ENCODE measurements around the gene PDE4D. TPM values are rescaled to one million over a fixed set of nuclear protein-coding genes. Genes with fewer than 3 reads are reported as not detected.

Gene PDE4D
- total RNA-seq, 1 donor from 2014 or later = 44.8 TPM

DNA sequence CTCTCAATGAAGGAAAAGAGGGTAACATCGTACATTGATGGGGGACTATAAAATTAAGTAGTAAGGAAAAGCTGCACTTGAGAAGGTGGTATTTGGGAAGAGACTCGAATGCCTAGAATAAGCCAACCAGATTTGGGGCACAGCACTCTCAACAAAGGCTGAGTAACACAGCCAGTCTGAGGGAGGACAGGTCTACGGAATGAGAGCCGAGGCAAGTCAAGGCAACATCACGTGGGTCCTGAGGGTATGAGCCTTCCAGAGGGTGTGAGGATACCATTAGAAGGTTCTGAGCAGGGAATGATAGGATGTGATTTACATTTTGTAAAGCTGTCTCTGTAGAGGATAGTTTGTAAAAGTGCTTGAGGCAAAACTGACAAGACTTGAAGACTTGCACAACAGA, 876.6 kb downstream of the PDE4D start:
- TF ChIP-seq, protein P1, sequence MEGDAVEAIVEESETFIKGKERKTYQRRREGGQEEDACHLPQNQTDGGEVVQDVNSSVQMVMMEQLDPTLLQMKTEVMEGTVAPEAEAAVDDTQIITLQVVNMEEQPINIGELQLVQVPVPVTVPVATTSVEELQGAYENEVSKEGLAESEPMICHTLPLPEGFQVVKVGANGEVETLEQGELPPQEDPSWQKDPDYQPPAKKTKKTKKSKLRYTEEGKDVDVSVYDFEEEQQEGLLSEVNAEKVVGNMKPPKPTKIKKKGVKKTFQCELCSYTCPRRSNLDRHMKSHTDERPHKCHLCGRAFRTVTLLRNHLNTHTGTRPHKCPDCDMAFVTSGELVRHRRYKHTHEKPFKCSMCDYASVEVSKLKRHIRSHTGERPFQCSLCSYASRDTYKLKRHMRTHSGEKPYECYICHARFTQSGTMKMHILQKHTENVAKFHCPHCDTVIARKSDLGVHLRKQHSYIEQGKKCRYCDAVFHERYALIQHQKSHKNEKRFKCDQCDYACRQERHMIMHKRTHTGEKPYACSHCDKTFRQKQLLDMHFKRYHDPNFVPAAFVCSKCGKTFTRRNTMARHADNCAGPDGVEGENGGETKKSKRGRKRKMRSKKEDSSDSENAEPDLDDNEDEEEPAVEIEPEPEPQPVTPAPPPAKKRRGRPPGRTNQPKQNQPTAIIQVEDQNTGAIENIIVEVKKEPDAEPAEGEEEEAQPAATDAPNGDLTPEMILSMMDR (IDR thresholded peaks at IDR 0.05) = no peak
- peaks cover 0 to 8% of the 10 kb centered on the region in 2 donors for H3K9me3 ChIP-seq
- no peak overlapping the region for H3K4me3 ChIP-seq
- H3K36me3 ChIP-seq = no peaks in the 10 kb centered on the region
- H3K27ac ChIP-seq = no peak overlapping the region
- H3K27me3 ChIP-seq = no peaks in the 10 kb centered on the region
- no peaks in the 10 kb centered on the region for H3K4me1 ChIP-seq
- DNase-seq (ENCODE audit: low spot score in 2 of 2) = no peak
- intact Hi-C loops (cut with DNase I) = no loop called here

DNA sequence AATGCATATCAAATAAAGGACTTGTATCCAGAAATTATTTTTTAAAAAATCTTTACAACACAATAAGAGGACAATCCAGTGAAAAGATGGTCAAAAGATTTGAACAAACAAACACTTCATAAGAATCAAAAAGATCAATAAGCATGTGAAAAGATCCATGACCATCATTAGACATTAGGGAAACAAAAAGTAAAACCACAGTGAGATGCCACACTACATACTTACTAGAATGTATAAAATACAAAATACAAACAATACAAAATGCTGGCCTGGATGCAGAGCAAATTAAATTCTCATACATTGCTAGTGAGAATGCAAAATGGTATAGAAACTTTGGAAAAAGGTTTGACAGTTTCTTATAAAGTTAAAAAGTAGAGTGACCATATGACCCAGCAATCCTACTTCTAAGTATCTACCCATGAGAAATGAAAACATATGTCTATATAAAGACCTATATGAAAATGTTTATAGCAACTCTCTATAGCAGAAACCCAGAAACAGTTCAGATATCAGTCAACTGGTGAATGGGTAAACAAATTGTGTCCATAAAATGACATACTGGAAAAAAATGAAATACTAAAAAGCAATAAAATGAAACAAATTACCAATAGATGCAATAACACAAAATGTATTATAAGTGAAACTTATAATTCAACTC, 884.6 kb downstream of the PDE4D start:
- TF ChIP-seq, protein P1 (IDR thresholded peaks at IDR 0.05) = no peak
- no peaks in the 10 kb centered on the region for H3K36me3 ChIP-seq
- no peak overlapping the region for H3K4me3 ChIP-seq
- intact Hi-C loops (cut with DNase I) = no loop called here
- no peaks in the 10 kb centered on the region for H3K4me1 ChIP-seq
- DNase-seq (ENCODE audit: low spot score in 2 of 2) = no peak
- no peaks in the 10 kb centered on the region for H3K27me3 ChIP-seq
- H3K27ac ChIP-seq = no peak overlapping the region
- peaks cover 0 to 14% of the 10 kb centered on the region in 2 donors for H3K9me3 ChIP-seq

DNA sequence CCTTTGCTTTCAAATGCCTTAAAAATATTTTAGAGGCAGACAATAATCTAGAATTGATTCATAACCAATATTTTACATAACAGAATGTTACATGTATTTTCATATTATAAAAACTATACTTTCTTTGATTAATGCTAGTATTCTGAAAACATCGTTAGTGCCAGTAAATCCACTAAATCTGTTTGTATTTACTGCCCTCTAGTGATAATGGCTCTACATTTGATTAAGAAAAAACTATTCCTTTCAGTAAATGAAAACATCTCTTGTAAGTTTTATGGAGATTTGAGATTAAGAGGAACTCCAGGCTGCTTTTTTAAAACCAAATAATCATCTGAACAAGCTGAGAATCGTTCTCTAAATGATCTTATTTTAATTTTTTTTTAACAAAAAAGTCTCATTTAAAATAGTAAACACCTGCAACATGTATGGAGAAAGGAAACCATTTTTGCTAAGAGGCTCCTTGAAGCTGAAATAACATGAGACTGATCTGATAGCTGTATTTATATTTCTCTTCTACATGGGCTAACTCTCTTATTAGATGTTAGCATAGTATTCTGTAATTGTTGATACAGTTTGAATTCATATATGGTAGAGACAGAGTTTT, 886.0 kb downstream of the PDE4D start:
- DNase-seq (ENCODE audit: low spot score in 2 of 2) = no peak
- TF ChIP-seq, protein P1 (IDR thresholded peaks at IDR 0.05) = peak in 2 of 3 experiments; percentile 34 to 58
- intact Hi-C loops (cut with DNase I) = loop anchor here (2.0 kb wide), 1 partner anchor 121 kb away; no protein-coding TSS in a partner anchor
- no peaks in the 10 kb centered on the region for H3K27me3 ChIP-seq
- no peaks in the 10 kb centered on the region for H3K36me3 ChIP-seq
- H3K4me3 ChIP-seq = no peak overlapping the region
- H3K27ac ChIP-seq = no peak overlapping the region
- H3K9me3 ChIP-seq = peaks cover 0 to 13% of the 10 kb centered on the region in 2 donors
- H3K4me1 ChIP-seq = no peaks in the 10 kb centered on the region

DNA sequence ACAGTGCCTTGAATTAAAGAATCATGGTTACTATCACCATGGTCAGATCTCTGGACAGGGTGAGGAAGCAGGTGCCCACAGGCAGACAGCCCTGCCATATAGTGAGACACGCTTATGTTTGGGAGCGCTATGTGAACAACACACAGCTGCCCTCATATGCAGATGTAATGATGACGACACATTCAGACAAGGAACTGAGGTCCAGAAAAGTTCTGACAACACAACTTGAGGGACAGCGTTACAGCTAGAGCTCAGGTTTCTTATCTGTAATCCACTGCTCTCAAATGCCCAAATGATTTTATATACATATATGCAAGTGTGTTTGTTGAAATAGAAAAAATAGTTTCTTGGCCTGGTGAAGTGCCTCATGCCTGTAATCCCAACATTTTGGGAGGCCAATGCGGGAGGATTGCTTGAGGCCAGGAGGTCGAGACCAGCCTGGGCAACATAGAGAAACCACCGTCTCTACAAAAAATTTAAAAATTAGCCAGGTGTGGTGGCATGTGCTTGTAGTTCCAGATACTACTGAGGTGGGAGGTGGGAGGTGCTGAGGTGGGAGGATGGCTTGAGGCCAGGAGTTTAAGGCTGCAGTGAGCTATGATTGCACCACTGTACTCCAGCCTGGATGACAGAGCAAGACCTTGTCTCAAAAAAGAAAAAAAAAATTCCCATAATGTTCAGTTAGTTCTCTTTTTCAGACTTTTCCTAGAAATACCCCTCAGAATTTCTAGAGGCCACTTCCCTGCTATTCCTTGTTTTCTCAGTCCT, 887.4 kb downstream of the PDE4D start:
- no peak overlapping the region for H3K27ac ChIP-seq
- H3K4me1 ChIP-seq = no peaks in the 10 kb centered on the region
- intact Hi-C loops (cut with DNase I) = loop anchor here (2.0 kb wide), 1 partner anchor 119 kb away; no protein-coding TSS in a partner anchor
- no peaks in the 10 kb centered on the region for H3K27me3 ChIP-seq
- no peak overlapping the region for H3K4me3 ChIP-seq
- TF ChIP-seq, protein P1 (IDR thresholded peaks at IDR 0.05) = no peak
- no peak for DNase-seq (ENCODE audit: low spot score in 2 of 2)
- H3K36me3 ChIP-seq = no peaks in the 10 kb centered on the region
- H3K9me3 ChIP-seq = no peaks in the 10 kb centered on the region

DNA sequence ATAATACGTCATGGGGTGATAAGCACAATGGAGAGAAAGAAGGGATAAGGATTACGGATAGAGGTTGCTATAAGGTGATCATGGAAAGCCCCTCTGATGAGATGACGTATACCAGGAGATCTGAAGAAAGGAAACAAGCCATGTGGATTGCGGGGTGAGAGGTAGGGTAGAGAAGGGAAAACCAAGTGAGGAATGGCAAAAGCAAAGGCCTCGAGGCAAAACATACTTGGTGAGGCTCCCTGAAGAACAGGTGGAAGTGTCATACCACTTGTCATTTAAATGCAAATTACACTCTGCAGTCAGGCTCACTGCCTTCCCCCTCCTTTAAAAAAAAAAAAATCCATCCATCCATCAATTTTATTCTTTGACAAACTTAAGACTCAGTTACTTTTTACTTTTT, 889.9 kb downstream of the PDE4D start:
- Histone ChIP-seq H3K9me3 (no peaks in the 10 kb centered on the region), H3K36me3 (no peaks in the 10 kb centered on the region), H3K27me3 (no peaks in the 10 kb centered on the region), H3K4me3 (no peak overlapping the region), H3K27ac (no peak overlapping the region), H3K4me1 (no peaks in the 10 kb centered on the region)
- TF ChIP-seq, protein P1 (IDR thresholded peaks at IDR 0.05) = no peak
- no peak for DNase-seq (ENCODE audit: low spot score in 2 of 2)
- intact Hi-C loops (cut with DNase I) = no loop called here
